Neural progenitor cell (in vitro differentiated cells): ENCODE results near the gene VSIG10L2.
"Not testable (repeated sequence)": the region's sequence is repeated elsewhere in the genome, so short reads cannot be mapped to it uniquely, and the experiment has no call there.

Experiments used
- CTCF ChIP-seq: fragments of 200-600 bp; sonication (generic); IDR thresholded peaks from 2 replicates; pipeline ENCODE4 v1.5.1; 2017; ENCODE audit warnings: antibody characterized with exemption, mild to moderate bottlenecking
- EZH2 ChIP-seq: fragments of 200-600 bp; sonication (generic); IDR thresholded peaks from 2 replicates; pipeline ENCODE4 v1.6.1; 2017; ENCODE audit warnings: antibody characterized with exemption, mild to moderate bottlenecking, moderate library complexity

GRCh38 chr11:125914601-125915000, 31.2 kb upstream of the VSIG10L2 start:
- peak; percentile 28 for TF ChIP-seq CTCF
- not testable (repeated sequence) for TF ChIP-seq EZH2
